ENCODE results near the gene MBD6. TPM values are rescaled to one million over a fixed set of nuclear protein-coding genes. Genes with fewer than 3 reads are reported as not detected.
"Not testable (repeated sequence)": the region's sequence is repeated elsewhere in the genome, so short reads cannot be mapped to it uniquely, and the experiment has no call there.

MBD6 gene
- total and polyA plus RNA-seq, 2 of the 13 experiments (the other 11 are each of a cell fraction or from before 2014, with no cell fraction given): 4.1 to 5.9 TPM

GRCh38 chr12:57491393-57492280 lies 31.0 kb upstream of the MBD6 start:
- Histone ChIP-seq H3K27ac (ENCODE audit: extremely low read length, insufficient read depth, low read length) (peak overlapping the region; percentile 1), H4K20me1 (ENCODE audit: insufficient read depth, low read length) (peaks cover 8% of the 10 kb centered on the region), H3K9me3 (ENCODE audit: low read length) (no peaks in the 10 kb centered on the region), H3K4me3 (replicated peaks in 1 of 3; ENCODE audit: insufficient read depth in 1 of 3, low read depth in 2 of 3, low read length in 3 of 3) (no peak overlapping the region), H3K4me2 (ENCODE audit: low read depth, low read length) (no peak overlapping the region), H3K79me2 (ENCODE audit: insufficient read depth, low read length) (peaks cover 23% of the 10 kb centered on the region), H2AFZ (ENCODE audit: low read length) (no peak overlapping the region), H3K27me3 (ENCODE audit: control insufficient read depth in 1 of 2, insufficient read depth in 2 of 2, low read length in 2 of 2) (peaks cover 0 to 4% of the 10 kb centered on the region in 2 experiments; a peak in 1 of 5 replicates), H3K4me1 (ENCODE audit: insufficient read depth, low read length) (peaks cover 28% of the 10 kb centered on the region), H3K36me3 (replicated peaks in 1 of 2; ENCODE audit: control insufficient read depth in 1 of 2, insufficient read depth in 2 of 2, low read length in 2 of 2) (peaks cover 19 to 39% of the 10 kb centered on the region in 2 experiments), H3K9ac (ENCODE audit: insufficient read depth, low read depth, low read length) (no peak overlapping the region)
- CTCF ChIA-PET (ENCODE audit: low intra/inter-chr PET ratio, low total read pairs): interaction anchor here (1.1 kb wide), 1 partner anchor 131 kb away, joined by 3 read pairs; no protein-coding TSS in a partner anchor
- TF ChIP-seq FOSL2 (CRISPR knock-in tag; IDR thresholded peaks at IDR 0.05): no peak
- 0 out of 2 replicates have a peak, but pooled peaks have one; percentile 16 for TF ChIP-seq SAP130 (CRISPR knock-in tag; IDR thresholded peaks at IDR 0.05; ENCODE audit: low read depth)
- 86% methylated on average over 15 of the region's 15 CpGs for WGBS (ENCODE audit: low lambda C conversion rate)
- FAIRE-seq (peak; percentile 88), DNase-seq (ENCODE audit: low spot score) (peak; percentile 44), ATAC-seq (peak; percentile 71)
- POLR2A ChIA-PET: interaction anchor here (0.8 to 3.4 kb wide), 3 partner anchors 10 to 36 kb away, joined by 3 to 15 read pairs (median 4); partner anchors contain the start of genes DDIT3 and INHBE
- TSS peak; percentile 22 for BruUV-seq (replicated peaks)
- intact Hi-C loops (cut with micrococcal nuclease; ENCODE audit: unreplicated experiment) (no loop called here), in situ Hi-C loops (cut with HindIII; ENCODE audit: extremely low pct_ligation_motif_present, low pct_unique_long_range_greater_than_20kb) (no loop called here)

- H3K27me3 ChIP-seq (ENCODE audit: control insufficient read depth in 1 of 2, insufficient read depth in 2 of 2, low read length in 2 of 2); BruUV-seq (replicated peaks); H3K9ac ChIP-seq (ENCODE audit: insufficient read depth, low read depth, low read length); H3K4me3 ChIP-seq (replicated peaks in 1 of 3; ENCODE audit: insufficient read depth in 1 of 3, low read depth in 2 of 3, low read length in 3 of 3); H3K9me3 ChIP-seq (ENCODE audit: low read length); H3K79me2 ChIP-seq (ENCODE audit: insufficient read depth, low read length); in situ Hi-C loops (cut with HindIII; ENCODE audit: extremely low pct_ligation_motif_present, low pct_unique_long_range_greater_than_20kb); H3K27ac ChIP-seq (ENCODE audit: extremely low read length, insufficient read depth, low read length); H2AFZ ChIP-seq (ENCODE audit: low read length); ATAC-seq; DNase-seq (ENCODE audit: low spot score); H4K20me1 ChIP-seq (ENCODE audit: insufficient read depth, low read length); H3K4me2 ChIP-seq (ENCODE audit: low read depth, low read length); POLR2A ChIA-PET; FAIRE-seq; intact Hi-C loops (cut with micrococcal nuclease; ENCODE audit: unreplicated experiment); CTCF ChIA-PET (ENCODE audit: low intra/inter-chr PET ratio, low total read pairs): not testable (repeated sequence)
- peak; percentile 56 for TF ChIP-seq RBFOX2 (IDR thresholded peaks at IDR 0.05; ENCODE audit: low read depth, low read length)
- 99% methylated on average over 18 of the region's 48 CpGs for WGBS (ENCODE audit: low lambda C conversion rate)
- Histone ChIP-seq H3K36me3 (replicated peaks in 1 of 2; ENCODE audit: control insufficient read depth in 1 of 2, insufficient read depth in 2 of 2, low read length in 2 of 2) (peaks cover 23 to 49% of the 10 kb centered on the region in 2 experiments), H3K4me1 (ENCODE audit: insufficient read depth, low read length) (peaks cover 13% of the 10 kb centered on the region)
Measured at GRCh38 chr12:57495051-57495701, 27.4 kb upstream of the MBD6 start.

Measured in HepG2 (cell line).